ENCODE results near the gene COQ3. TPM values are rescaled to one million over a fixed set of nuclear protein-coding genes. Genes with fewer than 3 reads are reported as not detected.
A peak's percentile ranks its signal among the peaks of the same experiment; 100 is the strongest.

COQ3 gene
- total RNA-seq, 2 donors from 2014 or later, result 4.0 to 6.8 TPM

GRCh38 chr6:99427988-99428387 lies 34.0 kb upstream of the COQ3 start:
- H3K4me1 ChIP-seq (replicated peaks), result no peaks in the 10 kb centered on the region
- intact Hi-C loops (cut with DNase I), result loop anchor here (5.0 kb wide), 2 partner anchors 94 to 96 kb away; no protein-coding TSS in a partner anchor
- 90% methylated on average over 5 of the region's 5 CpGs for WGBS

GRCh38 chr6:99426451-99426757 lies 32.4 kb upstream of the COQ3 start:
- intact Hi-C loops (cut with DNase I), result loop anchor here (5.0 kb wide), 2 partner anchors 94 to 96 kb away; no protein-coding TSS in a partner anchor
- WGBS, result 21% methylated on average over 4 of the region's 4 CpGs
- H3K27ac ChIP-seq, result peak overlapping the region; percentile 96 to 98
- DNase-seq (ENCODE audit: low spot score), result no peak
- no peaks in the 10 kb centered on the region for H3K4me1 ChIP-seq (replicated peaks)
- no peaks in the 10 kb centered on the region for H3K9me3 ChIP-seq
- TF ChIP-seq POLR2A (IDR thresholded peaks at IDR 0.05) (no peak), CTCF (IDR thresholded peaks at IDR 0.05) (no peak)
- no peaks in the 10 kb centered on the region for H3K27me3 ChIP-seq (replicated peaks; ENCODE audit: insufficient read depth)
- H3K4me3 ChIP-seq, result peak overlapping the region; percentile 58 to 59
- no peaks in the 10 kb centered on the region for H3K36me3 ChIP-seq

More at GRCh38 chr6:99427988-99428387, 34.0 kb upstream of the COQ3 start:
- no peak for TF ChIP-seq POLR2A (IDR thresholded peaks at IDR 0.05)
- TF ChIP-seq CTCF (IDR thresholded peaks at IDR 0.05), result no peak
- TF ChIP-seq POLR2AphosphoS5 (IDR thresholded peaks at IDR 0.05), result no peak
- no peak overlapping the region for H3K4me3 ChIP-seq
- no peak for DNase-seq (ENCODE audit: low spot score)
- no peaks in the 10 kb centered on the region for H3K36me3 ChIP-seq
- no peak overlapping the region for H3K27ac ChIP-seq
- H3K9me3 ChIP-seq, result no peaks in the 10 kb centered on the region
- H3K27me3 ChIP-seq (replicated peaks; ENCODE audit: insufficient read depth), result no peaks in the 10 kb centered on the region

- H3K27me3 ChIP-seq (replicated peaks; ENCODE audit: insufficient read depth), result no peaks in the 10 kb centered on the region
- TF ChIP-seq POLR2A (IDR thresholded peaks at IDR 0.05) (no peak), CTCF (IDR thresholded peaks at IDR 0.05) (peak in 3 of 4 experiments; percentile 36 to 45 (median 45)), POLR2AphosphoS5 (IDR thresholded peaks at IDR 0.05) (peak; percentile 3)
- intact Hi-C loops (cut with DNase I), result loop anchor here (5.0 kb wide), 2 partner anchors 94 to 96 kb away; no protein-coding TSS in a partner anchor
- DNase-seq (ENCODE audit: low spot score), result peak; percentile 70
- H3K36me3 ChIP-seq, result no peaks in the 10 kb centered on the region
- H3K9me3 ChIP-seq, result no peaks in the 10 kb centered on the region
- no peaks in the 10 kb centered on the region for H3K4me1 ChIP-seq (replicated peaks)
- WGBS, result under 1% methylated on average over 29 of the region's 29 CpGs
- H3K4me3 ChIP-seq, result peak overlapping the region; percentile 58 to 59
- H3K27ac ChIP-seq, result peak overlapping the region; percentile 96 to 98
These were observed 31.9 kb upstream of the COQ3 start for GRCh38 chr6:99425647-99426450.

GRCh38 chr6:99424761-99425646 lies 31.0 kb upstream of the COQ3 start, which contains the start of gene PNISR:
PNISR (minus strand) TSS chr6:99425308; CDS start chr6:99414659, 10,649 bp downstream.
- Histone ChIP-seq H3K36me3 (no peaks in the 10 kb centered on the region), H3K4me1 (replicated peaks) (no peaks in the 10 kb centered on the region), H3K27ac (peak within 1 kb of the TSS; percentile 96 to 98), H3K9me3 (no peaks in the 10 kb centered on the region), H3K27me3 (replicated peaks; ENCODE audit: insufficient read depth) (no peaks in the 10 kb centered on the region), H3K4me3 (peak within 1 kb of the TSS; percentile 58 to 59)
- DNase-seq (ENCODE audit: low spot score), result peak; percentile 97
- under 1% methylated on average over 53 of the region's 53 CpGs for WGBS
- intact Hi-C loops (cut with DNase I), result loop anchor here (5.0 kb wide), 2 partner anchors 93 to 97 kb away; no protein-coding TSS in a partner anchor
- TF ChIP-seq POLR2A (IDR thresholded peaks at IDR 0.05) (peak; percentile 49), POLR2AphosphoS5 (IDR thresholded peaks at IDR 0.05) (peak; percentile 75), CTCF (IDR thresholded peaks at IDR 0.05) (no peak)
